NCI-H1048 (cell line): ENCODE measurements around the gene CHPT1.

Experiments used
- DNase-seq: peaks from one replicate; lab custom pipeline; 2025; lab: John Stamatoyannopoulos, UW

The CHPT1 gene

GRCh38 chr12:101763246-101763931, 65.9 kb downstream of the CHPT1 start:
- DNase-seq: no peak

- no peak for DNase-seq
Measured at GRCh38 chr12:101764051-101764792, 66.8 kb downstream of the CHPT1 start.

GRCh38 chr12:101767537-101767936, 70.1 kb downstream of the CHPT1 start:
- no peak for DNase-seq

- no peak for DNase-seq
Measured at GRCh38 chr12:101768781-101769180, 71.3 kb downstream of the CHPT1 start.

- no peak for DNase-seq
Measured at GRCh38 chr12:101769865-101770264, 72.4 kb downstream of the CHPT1 start.

GRCh38 chr12:101772012-101772775, 74.8 kb downstream of the CHPT1 start:
- no peak for DNase-seq

- DNase-seq: peak; percentile 23
Measured at GRCh38 chr12:101773650-101774162, 76.3 kb downstream of the CHPT1 start.

- no peak for DNase-seq
Measured at GRCh38 chr12:101775816-101776215, 78.4 kb downstream of the CHPT1 start.

GRCh38 chr12:101777485-101777884, 80.0 kb downstream of the CHPT1 start:
- no peak for DNase-seq

GRCh38 chr12:101777978-101778377, 80.5 kb downstream of the CHPT1 start:
- DNase-seq: no peak
